Iris pigment epithelial cell (primary cell): ENCODE data around the gene RSAD2.
"Not testable (repeated sequence)": the region's sequence is repeated elsewhere in the genome, so short reads cannot be mapped to it uniquely, and the experiment has no call there.

Source experiments
- DNase-seq: peaks from one replicate; pipeline ENCODE4 v3.0.0-alpha.2; 2011; ENCODE audit warnings: low read depth

RSAD2 gene

GRCh38 chr2:6864923-6865345 lies 12.6 kb upstream of the RSAD2 start:
- no peak for DNase-seq

- DNase-seq = peak; percentile 65
Measured at GRCh38 chr2:6865346-6866274, 12.0 kb upstream of the RSAD2 start, which contains the start of gene CMPK2. TSS of gene CMPK2 (minus strand) at chr2:6865907. CDS start at chr2:6865696, 211 bp downstream.

GRCh38 chr2:6866275-6866671 lies 11.3 kb upstream of the RSAD2 start:
- DNase-seq = peak; percentile 47

GRCh38 chr2:6866982-6867381 lies 10.6 kb upstream of the RSAD2 start:
- no peak for DNase-seq

DNA sequence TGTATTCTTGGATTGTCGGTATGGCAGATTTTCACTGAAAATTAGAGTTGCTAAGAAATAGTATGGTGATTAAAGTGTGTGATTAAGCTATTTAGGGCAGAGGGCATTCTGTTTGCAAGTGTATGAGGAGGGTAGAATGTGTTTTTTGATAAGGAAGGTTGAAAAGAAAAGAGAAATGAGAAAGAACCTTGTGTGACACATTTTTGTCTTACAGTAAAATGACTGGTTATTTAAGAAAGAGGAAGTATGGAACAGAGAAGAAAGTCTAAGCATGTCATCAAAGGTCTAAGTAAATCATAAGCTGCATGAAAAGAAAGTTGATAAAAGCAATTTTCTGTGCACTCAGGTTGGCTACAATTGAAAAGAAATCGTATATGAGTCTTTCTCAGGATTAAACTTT lies 5.2 kb upstream of the RSAD2 start:
- no peak for DNase-seq

DNA sequence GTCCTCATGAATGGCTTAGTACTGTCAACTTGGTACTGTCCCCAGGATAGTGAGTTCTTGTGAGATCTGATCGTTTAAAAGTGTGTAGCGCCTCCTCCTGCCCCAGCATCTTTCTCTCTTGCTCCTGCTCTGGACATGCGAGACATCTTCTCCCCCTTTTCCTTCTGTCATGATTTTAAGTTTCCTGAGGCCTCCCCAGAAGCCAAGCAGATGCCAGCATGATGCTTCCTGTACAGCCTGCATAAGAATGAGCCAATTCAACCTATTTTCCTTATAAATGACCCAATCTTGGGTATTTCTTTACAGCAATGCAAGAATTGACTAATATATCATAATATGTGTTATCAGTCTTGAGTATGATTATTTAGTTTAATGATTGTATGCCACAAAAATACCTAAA lies 3.5 kb upstream of the RSAD2 start:
- no peak for DNase-seq

DNA sequence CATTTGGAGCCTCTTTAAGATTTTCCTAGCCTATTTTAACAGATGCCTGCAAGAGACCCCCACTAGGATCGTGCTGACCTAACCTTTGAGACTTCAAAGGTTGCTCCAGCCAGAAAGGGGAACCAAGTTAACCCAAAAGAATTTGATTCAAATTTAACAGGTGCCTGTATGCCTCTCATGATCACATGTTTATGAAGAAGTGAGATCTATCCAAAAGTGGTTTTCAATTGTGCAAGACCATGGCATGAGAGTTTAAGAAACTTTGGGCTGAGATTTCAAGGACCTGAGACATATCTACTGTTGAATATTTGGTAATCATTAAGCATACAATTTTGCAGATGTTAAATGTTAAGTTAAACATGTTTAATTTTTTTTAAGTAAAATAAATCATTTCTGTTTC lies 1.3 kb upstream of the RSAD2 start:
- no peak for DNase-seq

DNA sequence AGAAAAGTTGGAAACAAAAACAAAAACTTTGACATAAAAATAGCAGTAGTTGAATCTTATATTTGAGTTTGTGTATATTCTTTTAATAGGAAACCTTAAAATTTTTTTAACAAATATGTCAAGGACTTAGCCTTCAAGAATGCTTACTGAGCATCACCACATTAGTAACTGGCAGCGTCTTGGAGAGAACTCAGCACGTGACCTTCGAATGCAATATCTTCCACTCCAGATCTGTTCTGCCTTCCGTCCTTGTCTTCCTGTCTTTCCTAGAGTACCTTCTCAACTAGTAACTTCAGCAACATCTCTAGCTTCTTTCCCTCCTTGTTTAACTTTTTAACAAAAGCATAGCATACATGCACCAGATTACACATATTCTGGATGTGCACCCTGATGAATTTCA lies 972 bp downstream of the RSAD2 start:
- DNase-seq = no peak

GRCh38 chr2:6879011-6879410 lies 1.4 kb downstream of the RSAD2 start:
- peak; percentile 20 for DNase-seq

- no peak for DNase-seq
Measured at GRCh38 chr2:6880200-6880733, 2.7 kb downstream of the RSAD2 start.

- no peak for DNase-seq
Measured at GRCh38 chr2:6881046-6881445, 3.5 kb downstream of the RSAD2 start.

DNA sequence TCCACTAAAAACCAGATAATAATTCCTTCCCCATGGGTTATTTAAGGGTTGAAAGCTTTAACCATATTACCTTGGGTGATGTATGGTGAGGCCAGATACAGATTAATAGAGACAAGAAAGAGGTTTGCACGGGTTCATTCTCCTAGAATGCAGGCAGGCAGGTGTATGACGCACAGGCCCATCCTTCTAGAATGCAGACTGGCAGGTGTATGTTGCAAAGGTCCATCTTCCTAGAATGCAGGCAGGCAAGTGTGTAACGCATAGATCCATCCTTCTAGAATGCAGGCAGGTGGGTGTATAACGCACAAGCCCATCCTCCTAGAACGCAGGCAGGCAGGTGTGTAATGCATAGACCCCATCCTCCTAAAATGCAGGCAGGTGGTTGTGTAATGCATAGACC lies 3.9 kb downstream of the RSAD2 start:
- no peak for DNase-seq

DNA sequence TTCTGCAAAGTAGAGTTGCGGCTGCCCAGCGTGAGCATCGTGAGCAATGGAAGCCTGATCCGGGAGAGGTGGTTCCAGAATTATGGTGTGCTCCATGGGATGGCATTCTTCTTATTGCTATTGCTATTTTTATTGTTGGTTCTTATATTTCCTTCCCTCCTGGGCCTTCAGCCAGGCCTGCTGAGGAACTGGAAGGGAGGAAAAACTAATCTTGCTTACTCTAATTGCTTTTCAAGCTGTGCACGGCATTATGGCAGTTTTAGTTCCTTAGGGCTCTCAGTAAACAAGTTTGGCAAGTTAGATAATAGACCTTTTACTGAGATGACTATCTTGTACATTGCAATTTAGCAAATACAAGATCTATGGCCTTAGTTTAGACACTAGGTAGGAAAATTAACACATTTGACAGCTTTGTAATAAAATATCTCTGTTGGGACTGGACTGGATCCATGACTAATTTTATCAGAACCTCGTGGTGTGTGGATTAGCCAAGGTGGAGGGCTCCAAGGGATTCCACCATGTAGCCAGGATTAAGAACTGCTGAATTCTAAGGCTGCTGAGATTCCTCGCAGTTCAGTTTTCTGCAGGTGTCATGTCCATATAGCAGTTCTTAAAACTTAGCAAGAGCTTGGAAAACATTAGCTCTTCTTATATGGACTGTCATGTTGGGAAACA lies 6.0 kb downstream of the RSAD2 start:
- DNase-seq = no peak

- DNase-seq = no peak
Measured at GRCh38 chr2:6885551-6885950, 8.0 kb downstream of the RSAD2 start.

DNA sequence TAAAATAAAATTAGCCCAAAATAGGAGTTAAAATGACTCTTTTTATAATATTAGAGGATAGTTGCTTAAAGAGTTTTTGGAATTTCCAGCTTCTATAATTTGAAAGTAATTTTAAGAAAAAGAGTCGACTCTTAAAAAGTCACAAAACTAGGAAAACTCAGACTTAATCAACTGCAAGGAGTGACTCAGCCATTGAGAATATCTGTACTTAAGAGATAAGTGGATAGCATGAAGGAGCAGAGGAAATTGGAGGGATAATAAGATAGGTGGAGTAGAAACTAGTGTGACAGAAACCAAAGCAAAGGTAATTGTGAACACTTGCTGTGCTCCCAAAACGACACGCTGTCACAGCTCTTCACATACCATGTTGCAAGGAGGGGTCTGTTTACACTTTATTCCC lies 8.4 kb downstream of the RSAD2 start:
- no peak for DNase-seq

DNA sequence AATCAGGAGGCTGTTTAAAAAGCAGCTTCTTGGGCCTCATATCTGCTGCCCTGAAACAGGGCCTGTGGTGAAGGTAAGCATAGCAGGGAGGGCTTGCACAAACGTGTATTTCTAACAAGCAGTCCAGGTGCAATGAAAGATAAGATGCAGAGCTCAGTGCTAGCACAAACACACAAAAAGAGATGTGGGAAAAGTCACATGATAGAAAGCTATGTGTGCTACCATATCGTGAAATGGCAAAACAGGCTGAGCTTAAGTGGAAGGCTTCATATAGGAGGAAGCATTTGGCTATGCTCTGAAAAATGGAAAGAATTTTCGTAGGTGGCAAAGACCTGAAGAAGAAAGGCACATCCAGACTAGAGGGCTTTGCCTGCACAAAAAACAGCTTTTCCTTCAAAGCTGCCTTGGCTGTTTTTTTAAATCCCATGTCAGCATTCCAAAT lies 10.2 kb downstream of the RSAD2 start:
- DNase-seq = no peak

DNA sequence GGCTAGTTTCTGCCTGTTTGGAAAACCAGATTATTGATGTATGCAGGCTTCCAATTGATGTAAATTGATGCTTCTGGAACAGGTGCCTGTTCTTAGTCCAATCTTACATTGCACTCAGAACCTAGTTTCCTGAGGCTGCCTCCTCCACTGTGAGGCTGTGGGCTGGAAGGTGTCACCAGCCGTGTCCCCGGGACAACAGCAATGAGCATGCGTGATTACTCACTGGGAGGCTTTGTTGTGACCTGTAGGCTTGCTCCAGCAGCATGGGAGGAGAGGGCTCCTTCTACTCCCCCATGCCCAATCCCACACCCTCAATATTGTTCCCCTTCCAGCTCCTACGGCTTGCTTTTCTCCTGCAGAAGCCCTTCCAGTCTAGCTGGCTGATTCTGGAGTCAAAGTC lies 11.1 kb downstream of the RSAD2 start:
- DNase-seq = no peak

- DNase-seq = no peak
Measured at GRCh38 chr2:6893876-6894482, 16.4 kb downstream of the RSAD2 start.

GRCh38 chr2:6896930-6897759 lies 19.6 kb downstream of the RSAD2 start:
- DNase-seq = peak; percentile 49

- not testable (repeated sequence) for DNase-seq
Measured at GRCh38 chr2:6902581-6902980, 25.0 kb downstream of the RSAD2 start.

DNA sequence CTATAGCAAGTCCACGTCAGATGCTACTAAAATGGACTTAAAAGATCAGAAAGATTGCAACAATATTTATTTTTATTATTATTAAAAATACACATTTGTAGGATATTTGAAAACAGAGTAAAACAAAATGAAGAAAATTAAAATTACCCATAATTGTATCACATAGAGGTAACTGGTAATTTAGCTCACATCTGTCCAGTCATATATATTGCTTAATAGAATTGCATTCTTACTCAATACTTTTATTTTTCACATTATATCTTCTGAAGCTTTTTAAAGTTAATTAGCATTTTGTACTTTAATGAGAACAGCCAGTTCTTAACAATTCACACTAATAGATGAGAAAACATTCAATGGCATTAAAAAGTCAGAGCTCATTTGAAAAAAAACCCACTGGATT lies 28.1 kb downstream of the RSAD2 start:
- no peak for DNase-seq
